ENCODE results near the gene MTFMT.

The MTFMT gene

GRCh38 chr15:65004993-65005392 lies 24.4 kb downstream of the MTFMT start:
- Histone ChIP-seq H3K9me3 (ENCODE audit: control insufficient read depth in 1 of 2, low read length in 2 of 2) (no peaks in the 10 kb centered on the region), H3K36me3 (ENCODE audit: control insufficient read depth in 1 of 2, insufficient read depth in 2 of 2, low read length in 2 of 2) (peaks cover 17 to 22% of the 10 kb centered on the region in 2 donors), H3K4me3 (ENCODE audit: low read depth in 1 of 2, low read length in 2 of 2) (no peak overlapping the region), H3K4me1 (ENCODE audit: control insufficient read depth in 1 of 2, insufficient read depth in 2 of 2, low read length in 2 of 2) (no peaks in the 10 kb centered on the region), H3K27ac (ENCODE audit: low read length) (no peak overlapping the region), H3K27me3 (ENCODE audit: low read depth, low read length) (no peaks in the 10 kb centered on the region)

- H3K9me3 ChIP-seq (ENCODE audit: control insufficient read depth in 1 of 2, low read length in 2 of 2): no peaks in the 10 kb centered on the region
- H3K36me3 ChIP-seq (ENCODE audit: control insufficient read depth in 1 of 2, insufficient read depth in 2 of 2, low read length in 2 of 2): peaks cover 0 to 3% of the 10 kb centered on the region in 2 donors
- H3K27ac ChIP-seq (ENCODE audit: low read length): no peak overlapping the region
- H3K27me3 ChIP-seq (ENCODE audit: low read depth, low read length): no peaks in the 10 kb centered on the region
- H3K4me1 ChIP-seq (ENCODE audit: control insufficient read depth in 1 of 2, insufficient read depth in 2 of 2, low read length in 2 of 2): no peaks in the 10 kb centered on the region
- no peak overlapping the region for H3K4me3 ChIP-seq (ENCODE audit: low read depth in 1 of 2, low read length in 2 of 2)
Observed at GRCh38 chr15:64997745-64998375, 31.6 kb downstream of the MTFMT start.

- no peaks in the 10 kb centered on the region for H3K9me3 ChIP-seq (ENCODE audit: control insufficient read depth in 1 of 2, low read length in 2 of 2)
- H3K36me3 ChIP-seq (ENCODE audit: control insufficient read depth in 1 of 2, insufficient read depth in 2 of 2, low read length in 2 of 2): peaks cover 0 to 3% of the 10 kb centered on the region in 2 donors
- peaks cover 0 to 3% of the 10 kb centered on the region in 2 donors for H3K4me1 ChIP-seq (ENCODE audit: control insufficient read depth in 1 of 2, insufficient read depth in 2 of 2, low read length in 2 of 2)
- no peak overlapping the region for H3K4me3 ChIP-seq (ENCODE audit: low read depth in 1 of 2, low read length in 2 of 2)
- no peak overlapping the region for H3K27ac ChIP-seq (ENCODE audit: low read length)
- H3K27me3 ChIP-seq (ENCODE audit: low read depth, low read length): no peaks in the 10 kb centered on the region
Observed at GRCh38 chr15:64997066-64997465, 32.4 kb downstream of the MTFMT start.

- Histone ChIP-seq H3K36me3 (ENCODE audit: control insufficient read depth in 1 of 2, insufficient read depth in 2 of 2, low read length in 2 of 2) (peaks cover 0 to 3% of the 10 kb centered on the region in 2 donors), H3K4me3 (ENCODE audit: low read depth in 1 of 2, low read length in 2 of 2) (no peak overlapping the region), H3K9me3 (ENCODE audit: control insufficient read depth in 1 of 2, low read length in 2 of 2) (no peaks in the 10 kb centered on the region), H3K27me3 (ENCODE audit: low read depth, low read length) (no peaks in the 10 kb centered on the region), H3K27ac (ENCODE audit: low read length) (no peak overlapping the region), H3K4me1 (ENCODE audit: control insufficient read depth in 1 of 2, insufficient read depth in 2 of 2, low read length in 2 of 2) (peaks cover 0 to 11% of the 10 kb centered on the region in 2 donors)
Observed at GRCh38 chr15:64993290-64993689, 36.1 kb downstream of the MTFMT start.

GRCh38 chr15:64991536-64992135 lies 37.8 kb downstream of the MTFMT start:
- Histone ChIP-seq H3K36me3 (ENCODE audit: control insufficient read depth in 1 of 2, insufficient read depth in 2 of 2, low read length in 2 of 2) (peaks cover 0 to 3% of the 10 kb centered on the region in 2 donors), H3K27ac (ENCODE audit: low read length) (no peak overlapping the region), H3K27me3 (ENCODE audit: low read depth, low read length) (no peaks in the 10 kb centered on the region), H3K4me1 (ENCODE audit: control insufficient read depth in 1 of 2, insufficient read depth in 2 of 2, low read length in 2 of 2) (peaks cover 0 to 16% of the 10 kb centered on the region in 2 donors), H3K4me3 (ENCODE audit: low read depth in 1 of 2, low read length in 2 of 2) (no peak overlapping the region), H3K9me3 (ENCODE audit: control insufficient read depth in 1 of 2, low read length in 2 of 2) (no peaks in the 10 kb centered on the region)

GRCh38 chr15:64990168-64990470 lies 39.3 kb downstream of the MTFMT start:
- Histone ChIP-seq H3K27ac (ENCODE audit: low read length) (peak overlapping the region; percentile 81), H3K9me3 (ENCODE audit: control insufficient read depth in 1 of 2, low read length in 2 of 2) (no peaks in the 10 kb centered on the region), H3K36me3 (ENCODE audit: control insufficient read depth in 1 of 2, insufficient read depth in 2 of 2, low read length in 2 of 2) (peaks cover 0 to 3% of the 10 kb centered on the region in 2 donors), H3K4me3 (ENCODE audit: low read depth in 1 of 2, low read length in 2 of 2) (peak overlapping the region; percentile 67 to 85), H3K4me1 (ENCODE audit: control insufficient read depth in 1 of 2, insufficient read depth in 2 of 2, low read length in 2 of 2) (peaks cover 0 to 16% of the 10 kb centered on the region in 2 donors), H3K27me3 (ENCODE audit: low read depth, low read length) (no peaks in the 10 kb centered on the region)

GRCh38 chr15:64989416-64990167 lies 39.8 kb downstream of the MTFMT start, which contains the start of gene SPG21:
Gene SPG21 (minus strand): TSS chr15:64989914. CDS start chr15:64983569, 6,345 bp downstream.
- H3K9me3 ChIP-seq (ENCODE audit: control insufficient read depth in 1 of 2, low read length in 2 of 2): no peaks in the 10 kb centered on the region
- peaks cover 0 to 16% of the 10 kb centered on the region in 2 donors for H3K4me1 ChIP-seq (ENCODE audit: control insufficient read depth in 1 of 2, insufficient read depth in 2 of 2, low read length in 2 of 2)
- no peaks in the 10 kb centered on the region for H3K27me3 ChIP-seq (ENCODE audit: low read depth, low read length)
- H3K27ac ChIP-seq (ENCODE audit: low read length): peak within 1 kb of the TSS; percentile 81
- peaks cover 0 to 3% of the 10 kb centered on the region in 2 donors for H3K36me3 ChIP-seq (ENCODE audit: control insufficient read depth in 1 of 2, insufficient read depth in 2 of 2, low read length in 2 of 2)
- peak within 1 kb of the TSS; percentile 83 to 85 for H3K4me3 ChIP-seq (ENCODE audit: low read depth in 1 of 2, low read length in 2 of 2)

- peaks cover 0 to 13% of the 10 kb centered on the region in 2 donors for H3K4me1 ChIP-seq (ENCODE audit: control insufficient read depth in 1 of 2, insufficient read depth in 2 of 2, low read length in 2 of 2)
Observed at GRCh38 chr15:64987136-64987535, 42.3 kb downstream of the MTFMT start.

GRCh38 chr15:64985366-64986033 lies 43.9 kb downstream of the MTFMT start:
- Histone ChIP-seq H3K27ac (ENCODE audit: low read length) (peak overlapping the region; percentile 2), H3K9me3 (ENCODE audit: control insufficient read depth in 1 of 2, low read length in 2 of 2) (no peaks in the 10 kb centered on the region), H3K4me3 (ENCODE audit: low read depth in 1 of 2, low read length in 2 of 2) (peak overlapping the region in 1 of 2 donors; percentile 8), H3K4me1 (ENCODE audit: control insufficient read depth in 1 of 2, insufficient read depth in 2 of 2, low read length in 2 of 2) (peaks cover 0 to 11% of the 10 kb centered on the region in 2 donors), H3K27me3 (ENCODE audit: low read depth, low read length) (no peaks in the 10 kb centered on the region), H3K36me3 (ENCODE audit: control insufficient read depth in 1 of 2, insufficient read depth in 2 of 2, low read length in 2 of 2) (peaks cover 0 to 3% of the 10 kb centered on the region in 2 donors)

More at GRCh38 chr15:64987136-64987535, 42.3 kb downstream of the MTFMT start:
- Histone ChIP-seq H3K9me3 (ENCODE audit: control insufficient read depth in 1 of 2, low read length in 2 of 2) (no peaks in the 10 kb centered on the region), H3K27ac (ENCODE audit: low read length) (no peak overlapping the region), H3K27me3 (ENCODE audit: low read depth, low read length) (no peaks in the 10 kb centered on the region), H3K4me3 (ENCODE audit: low read depth in 1 of 2, low read length in 2 of 2) (no peak overlapping the region), H3K36me3 (ENCODE audit: control insufficient read depth in 1 of 2, insufficient read depth in 2 of 2, low read length in 2 of 2) (peaks cover 0 to 3% of the 10 kb centered on the region in 2 donors)

GRCh38 chr15:64982472-64982871 lies 47.0 kb downstream of the MTFMT start:
- Histone ChIP-seq H3K27ac (ENCODE audit: low read length) (no peak overlapping the region), H3K36me3 (ENCODE audit: control insufficient read depth in 1 of 2, insufficient read depth in 2 of 2, low read length in 2 of 2) (peaks cover 13 to 15% of the 10 kb centered on the region in 2 donors)

More at GRCh38 chr15:64982472-64982871, 47.0 kb downstream of the MTFMT start:
- Histone ChIP-seq H3K9me3 (ENCODE audit: control insufficient read depth in 1 of 2, low read length in 2 of 2) (no peaks in the 10 kb centered on the region), H3K4me3 (ENCODE audit: low read depth in 1 of 2, low read length in 2 of 2) (no peak overlapping the region), H3K4me1 (ENCODE audit: control insufficient read depth in 1 of 2, insufficient read depth in 2 of 2, low read length in 2 of 2) (no peaks in the 10 kb centered on the region), H3K27me3 (ENCODE audit: low read depth, low read length) (no peaks in the 10 kb centered on the region)

Data from muscle layer of duodenum (tissue), 2 donors.